Hematopoietic multipotent progenitor cell treated with erythropoietin and hydrocortisone succinate and interleukin-3 and kit ligand, for 8 days (in vitro differentiated cells): ENCODE data around the gene KIF6.

Source experiments
- DNase-seq: peaks from one replicate; pipeline ENCODE4 v3.0.0-alpha.2; 2015

Gene KIF6

GRCh38 chr6:39407446-39407993 lies 317.7 kb downstream of the KIF6 start:
- DNase-seq = no peak

GRCh38 chr6:39404312-39404711 lies 320.9 kb downstream of the KIF6 start:
- DNase-seq = no peak

GRCh38 chr6:39403304-39403703 lies 321.9 kb downstream of the KIF6 start:
- no peak for DNase-seq

GRCh38 chr6:39402239-39402751 lies 322.9 kb downstream of the KIF6 start:
- DNase-seq = no peak

GRCh38 chr6:39401376-39401775 lies 323.8 kb downstream of the KIF6 start:
- no peak for DNase-seq

GRCh38 chr6:39400026-39400425 lies 325.2 kb downstream of the KIF6 start:
- no peak for DNase-seq

- DNase-seq = no peak
Measured at GRCh38 chr6:39396854-39397253, 328.4 kb downstream of the KIF6 start.

GRCh38 chr6:39393075-39393474 lies 332.1 kb downstream of the KIF6 start:
- DNase-seq = no peak

GRCh38 chr6:39391182-39391581 lies 334.0 kb downstream of the KIF6 start:
- no peak for DNase-seq

- no peak for DNase-seq
Measured at GRCh38 chr6:39389484-39389767, 335.8 kb downstream of the KIF6 start.

GRCh38 chr6:39388606-39389483 lies 336.4 kb downstream of the KIF6 start:
- DNase-seq = no peak

GRCh38 chr6:39387785-39388184 lies 337.4 kb downstream of the KIF6 start:
- no peak for DNase-seq

GRCh38 chr6:39386487-39386886 lies 338.7 kb downstream of the KIF6 start:
- DNase-seq = no peak

GRCh38 chr6:39381550-39382140 lies 343.6 kb downstream of the KIF6 start:
- no peak for DNase-seq

- DNase-seq = no peak
Measured at GRCh38 chr6:39380837-39381549, 344.2 kb downstream of the KIF6 start.

GRCh38 chr6:39378960-39379425 lies 346.2 kb downstream of the KIF6 start:
- DNase-seq = no peak

- DNase-seq = no peak
Measured at GRCh38 chr6:39378175-39378959, 346.8 kb downstream of the KIF6 start.

- peak; percentile 33 for DNase-seq
Measured at GRCh38 chr6:39377539-39377950, 347.7 kb downstream of the KIF6 start.

- DNase-seq = no peak
Measured at GRCh38 chr6:39375405-39375804, 349.8 kb downstream of the KIF6 start.

- no peak for DNase-seq
Measured at GRCh38 chr6:39370390-39370789, 354.8 kb downstream of the KIF6 start.

- DNase-seq = no peak
Measured at GRCh38 chr6:39369987-39370386, 355.2 kb downstream of the KIF6 start.

GRCh38 chr6:39367700-39368099 lies 357.5 kb downstream of the KIF6 start:
- no peak for DNase-seq
